A549 (cell line): ENCODE measurements around the gene RAPGEF2.

Experiments used
- BHLHE40 ChIP-seq: IDR thresholded peaks from 2 replicates; pipeline ENCODE4 v1.6.1; 2012; ENCODE audit warnings: low read depth, low read length, inconsistent platforms
- CTCF ChIP-seq: fragments of >200 bp; sonication (Bioruptor Twin); formaldehyde crosslinking; IDR thresholded peaks from 3 replicates; pipeline ENCODE4 v1.5.1; 2016
- HDAC2 ChIP-seq: fragments of 200-600 bp; sonication (generic); IDR thresholded peaks from 2 replicates; pipeline ENCODE4 v1.6.1; 2016
- POLR2A ChIP-seq: IDR thresholded peaks from 2 replicates; pipeline ENCODE4 v1.6.1; 2012; ENCODE audit warnings: mild to moderate bottlenecking, low read length
- RAD21 ChIP-seq, 2 experiments: fragments of >200 bp in 1 of 2; sonication (Bioruptor Twin) in 1 of 2; formaldehyde crosslinking in 1 of 2; IDR thresholded peaks in 1 of 2; conservative IDR thresholded peaks in 1 of 2; 2 replicates in 1 of 2; 3 replicates in 1 of 2; pipeline ENCODE4 v1.6.1; 2012 to 2018; ENCODE audit warnings: inconsistent platforms in 1 of 2
- ZFP36 ChIP-seq: fragments of 450-650 bp; IDR thresholded peaks from 2 replicates; pipeline ENCODE4 v1.6.1; 2014; ENCODE audit warnings: borderline replicate concordance; ENCODE audit not compliant: partially characterized antibody

GRCh38 chr4:159190651-159191050 is 87.8 kb downstream of the RAPGEF2 start:
- TF ChIP-seq BHLHE40 (no peak), CTCF (no peak), HDAC2 (no peak), ZFP36 (no peak), POLR2A (no peak), RAD21 (conservative IDR thresholded peaks at IDR 0.05 in 1 of 2, IDR thresholded peaks at IDR 0.05 in 1 of 2) (no peak)
